Measurements from ENCODE around the gene NUDT6.

Gene NUDT6

GRCh38 chr4:122861172-122861943, 61.0 kb downstream of the NUDT6 start:
- DNase-seq (ENCODE audit: extremely low spot score), result no peak
- TF ChIP-seq, protein P1, sequence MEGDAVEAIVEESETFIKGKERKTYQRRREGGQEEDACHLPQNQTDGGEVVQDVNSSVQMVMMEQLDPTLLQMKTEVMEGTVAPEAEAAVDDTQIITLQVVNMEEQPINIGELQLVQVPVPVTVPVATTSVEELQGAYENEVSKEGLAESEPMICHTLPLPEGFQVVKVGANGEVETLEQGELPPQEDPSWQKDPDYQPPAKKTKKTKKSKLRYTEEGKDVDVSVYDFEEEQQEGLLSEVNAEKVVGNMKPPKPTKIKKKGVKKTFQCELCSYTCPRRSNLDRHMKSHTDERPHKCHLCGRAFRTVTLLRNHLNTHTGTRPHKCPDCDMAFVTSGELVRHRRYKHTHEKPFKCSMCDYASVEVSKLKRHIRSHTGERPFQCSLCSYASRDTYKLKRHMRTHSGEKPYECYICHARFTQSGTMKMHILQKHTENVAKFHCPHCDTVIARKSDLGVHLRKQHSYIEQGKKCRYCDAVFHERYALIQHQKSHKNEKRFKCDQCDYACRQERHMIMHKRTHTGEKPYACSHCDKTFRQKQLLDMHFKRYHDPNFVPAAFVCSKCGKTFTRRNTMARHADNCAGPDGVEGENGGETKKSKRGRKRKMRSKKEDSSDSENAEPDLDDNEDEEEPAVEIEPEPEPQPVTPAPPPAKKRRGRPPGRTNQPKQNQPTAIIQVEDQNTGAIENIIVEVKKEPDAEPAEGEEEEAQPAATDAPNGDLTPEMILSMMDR (IDR thresholded peaks at IDR 0.05; ENCODE audit: control extremely low read depth, extremely low read depth, low read depth, missing control alignments), result no peak
- POLR2A ChIA-PET, result no interaction called here
- CTCF ChIA-PET, result interaction anchor here (2.4 kb wide), 1 partner anchor 10 kb away, joined by 7 read pairs; no protein-coding TSS in a partner anchor

- ChIA-PET CTCF (interaction anchor here (1.5 kb wide), 1 partner anchor 13 kb away, joined by 3 read pairs; no protein-coding TSS in a partner anchor), POLR2A (no interaction called here)
- DNase-seq (ENCODE audit: extremely low spot score), result no peak
- TF ChIP-seq, protein P1 (IDR thresholded peaks at IDR 0.05; ENCODE audit: control extremely low read depth, extremely low read depth, low read depth, missing control alignments), result no peak
These were observed 63.7 kb downstream of the NUDT6 start for GRCh38 chr4:122858705-122859104.

DNA sequence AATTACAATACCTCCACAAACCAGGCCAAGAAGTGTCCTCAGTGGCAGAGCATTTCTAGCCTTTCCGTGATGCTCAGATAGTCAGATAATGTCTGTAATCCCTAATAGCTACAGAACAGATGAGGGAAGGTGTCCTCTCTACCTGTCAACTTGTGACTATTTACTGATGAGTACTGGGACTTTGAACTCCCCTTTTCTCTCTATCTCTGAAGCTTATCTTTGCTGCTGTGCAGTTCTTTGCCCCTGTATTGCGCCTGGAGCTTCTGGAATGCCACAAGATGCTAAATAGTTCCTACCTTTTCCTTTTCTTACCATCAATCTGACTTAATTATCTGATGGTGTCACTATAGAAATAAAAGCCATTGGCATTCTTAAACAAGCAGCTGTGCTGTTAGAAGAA, 65.2 kb downstream of the NUDT6 start:
- ChIA-PET CTCF (interaction anchor here (0.8 to 2.0 kb wide), 4 partner anchors 17 to 57 kb away, joined by 3 to 6 read pairs (median 4); no protein-coding TSS in a partner anchor), POLR2A (no interaction called here)
- TF ChIP-seq, protein P1 (IDR thresholded peaks at IDR 0.05; ENCODE audit: control extremely low read depth, extremely low read depth, low read depth, missing control alignments), result no peak
- DNase-seq (ENCODE audit: extremely low spot score), result no peak

DNA sequence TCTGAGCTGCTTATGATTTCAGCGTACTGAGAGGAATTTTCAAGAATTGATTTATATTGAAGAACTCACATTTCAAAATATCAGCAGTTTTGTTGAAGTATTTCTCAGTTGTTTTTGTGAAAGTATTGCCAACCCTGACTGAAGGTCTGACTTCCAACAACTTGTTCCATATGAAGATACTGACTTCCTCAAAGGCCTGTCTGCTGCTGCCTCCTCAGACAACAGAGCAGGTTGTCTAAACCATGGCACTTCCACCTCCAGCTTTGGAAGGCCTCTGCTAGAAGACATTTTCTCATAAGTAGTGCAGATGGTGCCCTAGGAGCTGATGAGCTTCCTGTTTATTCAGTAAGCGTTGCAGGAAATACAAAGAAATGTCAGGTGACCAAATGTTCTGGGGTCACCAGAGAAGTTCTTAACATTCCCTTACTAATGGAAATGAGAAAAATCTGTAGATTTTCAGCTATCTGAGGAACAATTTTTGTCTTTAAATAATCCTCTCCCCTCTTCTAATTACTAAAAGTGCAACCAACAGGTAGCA, 67.0 kb downstream of the NUDT6 start:
- no peak for DNase-seq (ENCODE audit: extremely low spot score)
- ChIA-PET CTCF (interaction anchor here (0.7 to 1.2 kb wide), 4 partner anchors 9 to 21 kb away, joined by 3 to 4 read pairs (median 4); no protein-coding TSS in a partner anchor), POLR2A (no interaction called here)
- TF ChIP-seq, protein P1 (IDR thresholded peaks at IDR 0.05; ENCODE audit: control extremely low read depth, extremely low read depth, low read depth, missing control alignments), result no peak

DNA sequence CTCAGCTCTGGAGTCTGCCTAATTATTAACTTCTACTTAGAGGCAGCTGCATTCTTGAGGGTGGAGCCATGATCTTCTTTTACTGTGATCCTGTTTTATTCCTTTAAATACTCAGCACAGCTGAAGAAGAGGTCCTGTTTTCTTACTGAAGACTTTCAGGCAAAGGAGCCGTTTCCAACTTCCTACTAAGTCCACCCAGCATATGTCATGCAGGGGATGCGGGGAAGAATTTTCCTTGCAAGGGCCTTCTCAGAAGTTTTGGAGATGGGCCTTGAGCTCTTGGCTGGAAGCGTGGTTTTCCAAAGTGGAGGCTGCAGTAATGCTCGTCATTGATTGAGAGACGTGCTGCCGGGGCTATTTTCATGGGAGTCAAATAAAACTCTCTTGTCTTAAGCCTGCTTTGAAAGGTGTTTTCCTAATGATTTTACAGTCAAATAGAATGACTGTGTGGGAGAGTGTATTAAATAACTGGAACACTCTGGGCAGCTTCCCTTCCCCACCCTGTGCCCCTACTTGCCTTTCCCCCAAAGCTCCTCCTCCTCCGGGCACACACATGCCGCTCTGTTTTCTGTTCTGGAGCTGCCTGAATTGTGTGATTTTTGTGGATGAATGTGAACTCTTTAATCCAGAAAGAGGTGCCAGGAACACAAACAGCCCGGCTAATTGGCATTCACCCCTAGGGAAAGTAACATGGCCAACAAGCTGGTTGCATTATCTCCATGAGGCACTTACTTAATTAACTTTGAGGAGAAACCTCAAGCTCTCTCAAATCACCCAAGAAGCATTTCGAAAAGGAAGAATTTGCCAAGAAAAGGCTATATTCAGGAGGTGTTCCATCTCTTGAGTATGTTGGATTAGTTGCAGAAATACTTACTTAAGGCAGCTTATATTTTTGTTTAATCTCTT, 67.7 kb downstream of the NUDT6 start:
- CTCF ChIA-PET, result interaction anchor here (0.7 to 1.3 kb wide), 6 partner anchors 10 to 22 kb away, joined by 3 to 5 read pairs (median 4); no protein-coding TSS in a partner anchor

More for the DNA sequence above, 67.7 kb downstream of the NUDT6 start:
- POLR2A ChIA-PET, result no interaction called here
- TF ChIP-seq, protein P1 (IDR thresholded peaks at IDR 0.05; ENCODE audit: control extremely low read depth, extremely low read depth, low read depth, missing control alignments), result no peak
- DNase-seq (ENCODE audit: extremely low spot score), result no peak
